ENCODE measurements around the gene C20orf144.
"Not testable (repeated sequence)": the region's sequence is repeated elsewhere in the genome, so short reads cannot be mapped to it uniquely, and the experiment has no call there.

Gene C20orf144

DNA sequence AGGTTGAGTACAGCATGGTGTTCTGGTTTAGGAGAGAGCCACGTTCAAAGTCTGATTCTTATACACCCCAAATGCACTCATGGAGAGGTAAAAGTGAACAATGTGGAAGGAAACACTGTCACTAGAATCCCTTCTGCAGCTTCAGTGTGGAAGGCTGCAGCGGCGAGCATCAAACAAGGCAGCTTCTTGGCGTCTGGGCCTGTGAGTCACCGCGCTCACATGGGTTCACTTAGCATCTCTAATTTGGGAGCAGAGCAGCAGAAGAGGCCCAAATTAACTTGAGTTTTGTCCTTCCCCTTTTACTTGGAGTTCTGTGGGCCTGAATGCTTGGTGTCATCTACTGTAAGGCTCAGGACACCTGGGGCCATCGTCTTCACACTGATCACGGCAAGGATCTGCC lies 35.0 kb downstream of the C20orf144 start:
- DNase-seq (ENCODE audit: low spot score): no peak

- DNase-seq (ENCODE audit: low spot score): not testable (repeated sequence)
Measured at GRCh38 chr20:33698966-33699365, 36.8 kb downstream of the C20orf144 start.

DNA sequence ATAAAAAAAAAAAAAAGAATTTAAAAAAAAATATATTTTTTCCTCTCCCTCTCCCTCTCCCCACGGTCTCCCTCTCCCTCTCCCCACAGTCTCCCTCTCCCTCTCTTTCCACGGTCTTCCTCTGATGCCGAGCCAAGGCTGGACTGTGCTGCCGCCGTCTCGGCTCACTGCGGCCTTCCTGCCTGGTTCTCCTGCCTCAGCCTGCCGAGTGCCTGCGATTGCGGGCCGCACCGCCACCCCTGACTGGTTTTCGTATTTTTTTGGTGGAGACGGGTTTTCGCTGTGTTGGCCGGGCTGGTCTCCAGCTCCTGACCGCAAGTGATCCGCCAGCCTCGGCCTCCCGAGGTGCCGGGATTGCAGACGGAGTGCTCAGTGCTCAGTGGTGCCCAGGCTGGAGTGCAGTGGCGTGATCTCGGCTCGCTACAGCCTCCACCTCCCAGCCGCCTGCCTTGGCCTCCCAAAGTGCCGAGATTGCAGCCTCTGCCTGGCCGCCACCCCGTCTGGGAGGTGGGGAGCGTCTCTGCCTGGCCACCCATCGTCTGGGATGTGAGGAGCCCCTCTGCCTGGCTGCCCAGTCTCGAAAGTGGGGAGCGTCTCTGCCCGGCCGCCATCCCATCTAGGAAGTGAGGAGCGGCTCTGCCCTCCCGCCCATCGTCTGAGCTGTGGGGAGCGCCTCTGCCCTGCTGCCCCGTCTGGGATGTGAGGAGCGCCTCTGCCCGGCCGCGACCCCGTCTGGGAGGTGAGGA lies 38.7 kb downstream of the C20orf144 start:
- not testable (repeated sequence) for DNase-seq (ENCODE audit: low spot score)

DNA sequence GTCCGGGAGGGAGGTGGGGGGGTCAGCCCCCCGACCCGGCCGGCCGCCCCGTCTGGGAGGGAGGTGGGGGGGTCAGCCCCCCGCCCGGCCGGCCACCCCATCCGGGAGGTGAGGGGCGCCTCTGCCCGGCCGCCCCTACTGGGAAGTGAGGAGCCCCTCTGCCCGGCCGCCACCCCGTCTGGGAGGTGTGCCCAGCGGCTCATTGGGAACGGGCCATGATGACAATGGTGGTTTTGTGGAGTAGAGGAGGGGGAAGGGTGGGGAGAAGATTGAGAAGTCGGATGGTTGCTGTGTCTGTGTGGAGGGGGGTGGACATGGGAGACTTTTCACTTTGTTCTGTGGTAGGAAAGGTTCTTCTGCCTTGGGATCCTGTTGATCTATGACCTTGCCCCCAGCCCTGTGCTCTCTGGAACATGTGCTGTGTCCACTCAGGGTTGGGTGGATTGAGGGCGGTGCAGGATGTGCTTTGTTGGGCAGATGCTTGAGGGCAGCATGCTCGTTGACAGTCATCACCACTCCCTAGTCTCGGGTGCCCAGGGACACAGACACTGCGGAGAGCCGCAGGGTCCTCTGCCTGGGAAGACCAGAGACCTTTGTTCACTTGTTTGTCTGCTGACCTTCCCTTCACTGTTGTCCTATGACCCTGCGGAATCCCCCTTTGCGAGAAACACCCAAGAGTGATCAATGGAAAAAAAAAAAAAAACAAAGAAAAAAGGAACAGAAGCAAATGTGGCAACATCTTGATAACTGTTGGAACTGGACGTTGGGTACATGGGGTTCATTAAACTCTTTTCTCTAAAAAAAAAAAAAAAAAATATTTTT lies 39.7 kb downstream of the C20orf144 start:
- DNase-seq (ENCODE audit: low spot score): no peak

- no peak for DNase-seq (ENCODE audit: low spot score)
Measured at GRCh38 chr20:33702861-33703260, 40.7 kb downstream of the C20orf144 start.

- DNase-seq (ENCODE audit: low spot score): no peak
Measured at GRCh38 chr20:33703498-33704137, 41.5 kb downstream of the C20orf144 start.

- no peak for DNase-seq (ENCODE audit: low spot score)
Measured at GRCh38 chr20:33704197-33704924, 42.2 kb downstream of the C20orf144 start.

GRCh38 chr20:33707668-33708067 lies 45.5 kb downstream of the C20orf144 start:
- no peak for DNase-seq (ENCODE audit: low spot score)

- DNase-seq (ENCODE audit: low spot score): no peak
Measured at GRCh38 chr20:33709398-33709797, 47.3 kb downstream of the C20orf144 start.

DNA sequence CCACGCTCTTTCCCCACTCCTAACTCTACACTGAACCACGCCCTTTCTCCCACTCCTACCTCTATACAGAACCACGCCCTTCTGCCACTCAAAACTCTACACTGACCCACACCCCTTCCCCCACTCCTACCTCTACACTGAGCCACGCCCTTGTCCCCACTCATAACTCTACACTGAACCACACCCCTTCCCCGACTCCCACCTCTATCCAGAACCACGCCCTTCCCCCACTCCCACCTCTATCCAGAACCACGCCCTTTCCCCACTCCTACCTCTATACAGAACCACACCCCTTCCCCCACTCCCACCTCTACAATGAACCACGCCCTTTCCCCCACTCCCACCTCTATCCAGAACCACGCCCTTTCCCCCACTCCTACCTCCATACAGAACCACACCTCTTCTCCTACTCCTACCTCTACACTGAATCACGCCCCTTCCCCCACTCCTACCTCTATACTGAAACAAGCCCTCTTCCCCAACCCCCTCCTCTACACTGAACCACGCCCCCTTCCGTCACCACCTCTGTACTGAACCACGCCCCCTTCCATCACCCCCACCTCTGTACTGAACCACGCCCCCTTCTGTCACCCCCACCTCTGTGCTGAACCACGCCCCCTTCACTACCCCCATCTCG lies 47.9 kb downstream of the C20orf144 start:
- DNase-seq (ENCODE audit: low spot score): no peak

DNA sequence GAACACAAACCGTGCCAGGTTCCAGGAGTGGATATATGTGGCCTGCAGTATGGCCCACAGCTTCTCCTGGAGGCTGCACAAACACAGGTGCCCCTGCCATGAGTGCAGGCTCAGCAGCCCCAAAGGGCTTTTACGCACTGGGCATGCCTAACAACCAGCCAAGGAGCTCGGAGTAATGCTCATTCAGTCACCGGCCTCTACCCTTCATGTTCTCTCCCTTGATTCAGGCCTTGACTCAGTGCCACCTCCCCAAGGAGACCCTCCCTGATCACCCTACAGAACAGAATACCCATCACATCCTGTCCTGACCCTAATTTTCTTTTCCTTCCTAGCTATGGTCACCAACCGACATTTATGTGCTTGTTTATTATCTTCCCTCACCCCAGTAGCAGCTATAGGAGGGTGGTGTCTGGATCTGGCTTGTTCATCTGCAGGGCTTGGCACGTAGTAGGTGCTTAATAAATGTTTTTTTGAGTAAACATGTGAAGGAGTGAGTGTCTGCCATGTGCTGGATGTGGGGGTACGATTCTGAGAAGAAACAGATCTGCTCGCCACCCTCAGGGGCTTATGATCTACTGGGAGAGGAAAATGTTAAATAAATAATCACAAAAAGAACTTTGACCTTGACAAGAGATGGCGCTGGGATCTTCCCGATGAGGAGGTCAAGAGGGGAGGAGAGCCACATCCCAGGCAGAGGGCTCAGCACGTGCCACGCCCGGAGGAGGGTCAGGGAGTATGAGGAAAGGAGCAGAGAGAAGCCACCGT lies 48.7 kb downstream of the C20orf144 start:
- no peak for DNase-seq (ENCODE audit: low spot score)

GRCh38 chr20:33711446-33711738 lies 49.3 kb downstream of the C20orf144 start:
- DNase-seq (ENCODE audit: low spot score): no peak

Measured in activated CD4-positive, alpha-beta T cell treated with anti-CD3 and anti-CD28 coated beads, Interleukin-2, Interleukin-4, amounts not matched to agents 100 ng/mL and 50 ng/mL, durations not matched to agents 16 hours and 8 hours (primary cell).